Measurements from ENCODE around the gene FLT4.

- no peak for TF ChIP-seq CTCF (IDR thresholded peaks at IDR 0.05; ENCODE audit: low read length)
- TF ChIP-seq EZH2 (IDR thresholded peaks at IDR 0.05; ENCODE audit: borderline replicate concordance, low read length): no peak
Observed at GRCh38 chr5:180669661-180670060, 20.3 kb upstream of the FLT4 start.
